SK-N-SH treated with all-trans-retinoic acid at 6 μM for 48 hours (cell line): ENCODE results near the gene SLC22A1.

Experiments
- ATAC-seq: fragments of 200-7000 bp; cut with Tn5 transposase; 3 replicates; pipeline ENCODE4 v1.9.1; 2020; ENCODE audit warnings: mild to moderate bottlenecking, moderate library complexity
- ARNTL ChIP-seq: fragments of 450-650 bp; formaldehyde crosslinking; IDR thresholded peaks from 2 replicates; pipeline ENCODE4 v1.5.0; 2020; ENCODE audit warnings: low read depth, mild to moderate bottlenecking, moderate library complexity, borderline replicate concordance
- CREB5 ChIP-seq: fragments of 250-450 bp; sonication (Bioruptor Pico); IDR thresholded peaks from 2 replicates; pipeline ENCODE4 v1.5.1; 2020; ENCODE audit warnings: low read depth, mild to moderate bottlenecking, moderate library complexity
- CSDC2 ChIP-seq: fragments of 250-450 bp; sonication (Bioruptor Pico); IDR thresholded peaks from 2 replicates; pipeline ENCODE4 v1.5.0; 2020; ENCODE audit warnings: mild to moderate bottlenecking, moderate library complexity
- CSRNP3 ChIP-seq: fragments of 250-450 bp; sonication (Bioruptor Pico); IDR thresholded peaks from 2 replicates; pipeline ENCODE4 v1.5.1; 2021; ENCODE audit warnings: mild to moderate bottlenecking, moderate library complexity
- GLIS3 ChIP-seq: fragments of 250-450 bp; sonication (Bioruptor Pico); IDR thresholded peaks from 2 replicates; pipeline ENCODE4 v1.5.0; 2020; ENCODE audit warnings: mild to moderate bottlenecking, moderate library complexity
- ISL1 ChIP-seq: fragments of 250-450 bp; sonication (Bioruptor Pico); IDR thresholded peaks from 2 replicates; pipeline ENCODE4 v2.1.2; 2022; ENCODE audit warnings: mild to moderate bottlenecking, moderate library complexity
- OSR1 ChIP-seq: fragments of 250-450 bp; sonication (Bioruptor Pico); IDR thresholded peaks from 2 replicates; pipeline ENCODE4 v1.8.0; 2022; ENCODE audit warnings: moderate library complexity, mild to moderate bottlenecking, inconsistent platforms
- PATZ1 ChIP-seq: fragments of 250-450 bp; sonication (Bioruptor Pico); IDR thresholded peaks from 2 replicates; pipeline ENCODE4 v1.8.0; 2020; ENCODE audit warnings: mild to moderate bottlenecking, moderate library complexity, borderline replicate concordance
- POU6F1 ChIP-seq: fragments of 250-450 bp; sonication (Bioruptor Pico); IDR thresholded peaks from 2 replicates; pipeline ENCODE4 v1.8.0; 2021; ENCODE audit warnings: low read depth, mild to moderate bottlenecking, moderate library complexity, borderline replicate concordance
- PPARA ChIP-seq: fragments of 250-450 bp; sonication (Bioruptor Pico); IDR thresholded peaks from 2 replicates; pipeline ENCODE4 v1.5.0; 2020; ENCODE audit warnings: mild to moderate bottlenecking, borderline replicate concordance
- RARB ChIP-seq: fragments of 250-450 bp; sonication (Bioruptor Pico); IDR thresholded peaks from 2 replicates; pipeline ENCODE4 v1.8.0; 2021; ENCODE audit warnings: mild to moderate bottlenecking, moderate library complexity
- SNAI2 ChIP-seq: fragments of 250-450 bp; sonication (Bioruptor Pico); IDR thresholded peaks from 2 replicates; pipeline ENCODE4 v1.5.0; 2020; ENCODE audit warnings: mild to moderate bottlenecking, moderate library complexity
- TCF4 ChIP-seq: fragments of 250-450 bp; sonication (Bioruptor Pico); IDR thresholded peaks from 2 replicates; pipeline ENCODE4 v1.8.0; 2021; ENCODE audit warnings: mild to moderate bottlenecking, moderate library complexity, borderline replicate concordance
- TOX ChIP-seq: fragments of 250-450 bp; sonication (Bioruptor Pico); IDR thresholded peaks from 2 replicates; pipeline ENCODE4 v1.8.0; 2021; ENCODE audit warnings: mild to moderate bottlenecking, moderate library complexity, borderline replicate concordance
- TSHZ2 ChIP-seq: fragments of 250-450 bp; sonication (Bioruptor Pico); IDR thresholded peaks from 2 replicates; pipeline ENCODE4 v1.5.0; 2020; ENCODE audit warnings: mild to moderate bottlenecking, moderate library complexity
- ZFP3 ChIP-seq: fragments of 250-450 bp; sonication (Bioruptor Pico); IDR thresholded peaks from 2 replicates; pipeline ENCODE4 v1.5.0; 2020; ENCODE audit warnings: mild to moderate bottlenecking, moderate library complexity
- ZNF565 ChIP-seq: fragments of 450-650 bp; formaldehyde crosslinking; conservative IDR thresholded peaks from 2 replicates; pipeline ENCODE4 v1.5.0; 2020; ENCODE audit warnings: low read depth, mild to moderate bottlenecking, moderate library complexity
- ZNF70 ChIP-seq: fragments of 450-650 bp; formaldehyde crosslinking; IDR thresholded peaks from 2 replicates; pipeline ENCODE4 v1.5.0; 2020; ENCODE audit warnings: mild to moderate bottlenecking, moderate library complexity
- ZNF8 ChIP-seq: fragments of 450-650 bp; formaldehyde crosslinking; IDR thresholded peaks from 2 replicates; pipeline ENCODE4 v1.5.0; 2020; ENCODE audit warnings: mild to moderate bottlenecking, moderate library complexity

SLC22A1 gene

GRCh38 chr6:160092602-160093001 lies 29.0 kb upstream of the SLC22A1 start:
- ATAC-seq, result no peak
- TF ChIP-seq CSDC2 (no peak), CSRNP3 (CRISPR knock-in tag) (no peak), ISL1 (CRISPR knock-in tag) (no peak), ZNF8 (CRISPR knock-in tag) (no peak)

GRCh38 chr6:160093061-160093460 lies 28.6 kb upstream of the SLC22A1 start:
- TF ChIP-seq CSRNP3 (CRISPR knock-in tag) (no peak), CSDC2 (no peak), TOX (CRISPR knock-in tag) (no peak), ARNTL (CRISPR knock-in tag) (no peak), TCF4 (CRISPR knock-in tag) (no peak), PATZ1 (CRISPR knock-in tag) (no peak), ISL1 (CRISPR knock-in tag) (no peak), SNAI2 (CRISPR knock-in tag) (no peak), POU6F1 (CRISPR knock-in tag) (no peak), CREB5 (CRISPR knock-in tag) (no peak), ZFP3 (CRISPR knock-in tag) (no peak), OSR1 (CRISPR knock-in tag) (no peak), ZNF565 (CRISPR knock-in tag) (no peak), TSHZ2 (CRISPR knock-in tag) (no peak), PPARA (CRISPR knock-in tag) (no peak), RARB (CRISPR knock-in tag) (no peak)

GRCh38 chr6:160093946-160094345 lies 27.7 kb upstream of the SLC22A1 start:
- no peak for ATAC-seq
- TF ChIP-seq CSRNP3 (CRISPR knock-in tag) (no peak), ZFP3 (CRISPR knock-in tag) (no peak), ISL1 (CRISPR knock-in tag) (no peak), ZNF8 (CRISPR knock-in tag) (no peak), TOX (CRISPR knock-in tag) (no peak), POU6F1 (CRISPR knock-in tag) (no peak), SNAI2 (CRISPR knock-in tag) (no peak), ZNF70 (no peak), TSHZ2 (CRISPR knock-in tag) (no peak), OSR1 (CRISPR knock-in tag) (no peak), ARNTL (CRISPR knock-in tag) (no peak), GLIS3 (CRISPR knock-in tag) (no peak), ZNF565 (CRISPR knock-in tag) (no peak)

More at GRCh38 chr6:160093061-160093460, 28.6 kb upstream of the SLC22A1 start:
- ATAC-seq, result no peak
